ENCODE data around the gene CFLAR.

Gene CFLAR

GRCh38 chr2:201122276-201122675 lies 6.3 kb downstream of the CFLAR start:
- H3K4me2 ChIP-seq (ENCODE audit: low read length), result no peak overlapping the region
- no peak overlapping the region for H3K4me3 ChIP-seq (ENCODE audit: low read length)
- H3K9me3 ChIP-seq (replicated peaks; ENCODE audit: low read length), result no peaks in the 10 kb centered on the region
- peaks cover 10% of the 10 kb centered on the region for H3K36me3 ChIP-seq (ENCODE audit: insufficient read depth, low read length)
- H3K4me1 ChIP-seq (ENCODE audit: control insufficient read depth, insufficient read depth, low read length), result peaks cover 75% of the 10 kb centered on the region
- H3K27me3 ChIP-seq (ENCODE audit: control insufficient read depth, insufficient read depth, low read length), result no peaks in the 10 kb centered on the region
- no peak overlapping the region for H3K9ac ChIP-seq (ENCODE audit: low read depth, low read length)

- Histone ChIP-seq H3K36me3 (ENCODE audit: insufficient read depth, low read length) (peaks cover 11% of the 10 kb centered on the region), H3K27me3 (ENCODE audit: control insufficient read depth, insufficient read depth, low read length) (no peaks in the 10 kb centered on the region), H3K4me2 (ENCODE audit: low read length) (peak overlapping the region; percentile 74), H3K4me1 (ENCODE audit: control insufficient read depth, insufficient read depth, low read length) (peaks cover 96% of the 10 kb centered on the region), H3K9me3 (replicated peaks; ENCODE audit: low read length) (no peaks in the 10 kb centered on the region), H3K9ac (ENCODE audit: low read depth, low read length) (peak overlapping the region; percentile 86), H3K4me3 (ENCODE audit: low read length) (peak overlapping the region; percentile 41)
Observed at GRCh38 chr2:201126308-201127151, 10.6 kb downstream of the CFLAR start.

GRCh38 chr2:201127152-201127511 lies 11.2 kb downstream of the CFLAR start:
- Histone ChIP-seq H3K36me3 (ENCODE audit: insufficient read depth, low read length) (peaks cover 11% of the 10 kb centered on the region), H3K9ac (ENCODE audit: low read depth, low read length) (peak overlapping the region; percentile 86), H3K4me3 (ENCODE audit: low read length) (peak overlapping the region; percentile 41), H3K4me2 (ENCODE audit: low read length) (peak overlapping the region; percentile 74), H3K9me3 (replicated peaks; ENCODE audit: low read length) (no peaks in the 10 kb centered on the region), H3K4me1 (ENCODE audit: control insufficient read depth, insufficient read depth, low read length) (peaks cover 95% of the 10 kb centered on the region), H3K27me3 (ENCODE audit: control insufficient read depth, insufficient read depth, low read length) (no peaks in the 10 kb centered on the region)

- peak overlapping the region; percentile 86 for H3K9ac ChIP-seq (ENCODE audit: low read depth, low read length)
- H3K4me3 ChIP-seq (ENCODE audit: low read length), result peak overlapping the region; percentile 41
- peak overlapping the region; percentile 74 for H3K4me2 ChIP-seq (ENCODE audit: low read length)
- H3K4me1 ChIP-seq (ENCODE audit: control insufficient read depth, insufficient read depth, low read length), result peaks cover 93% of the 10 kb centered on the region
- H3K36me3 ChIP-seq (ENCODE audit: insufficient read depth, low read length), result peaks cover 8% of the 10 kb centered on the region
- H3K27me3 ChIP-seq (ENCODE audit: control insufficient read depth, insufficient read depth, low read length), result no peaks in the 10 kb centered on the region
- H3K9me3 ChIP-seq (replicated peaks; ENCODE audit: low read length), result no peaks in the 10 kb centered on the region
Observed at GRCh38 chr2:201127570-201127969, 11.6 kb downstream of the CFLAR start.

DNA sequence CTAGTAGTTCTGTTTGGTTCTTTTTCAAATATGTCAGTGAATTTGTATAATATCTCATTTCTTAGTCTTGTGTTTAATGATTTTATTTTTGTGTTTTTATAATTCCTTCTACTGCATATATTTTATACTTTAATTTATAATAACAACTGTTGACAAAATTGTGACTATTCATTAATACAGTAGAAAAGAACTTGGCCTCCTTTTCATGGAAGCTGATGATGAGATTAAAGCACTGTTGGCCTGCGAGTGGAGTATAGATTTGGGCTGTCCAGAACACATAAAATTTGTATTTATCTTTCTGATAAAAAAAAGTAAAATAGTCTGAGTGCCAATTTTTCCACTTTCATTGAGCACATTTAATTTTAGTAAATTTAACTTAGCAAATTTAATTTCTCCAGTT lies 12.1 kb downstream of the CFLAR start:
- peaks cover 13% of the 10 kb centered on the region for H3K36me3 ChIP-seq (ENCODE audit: insufficient read depth, low read length)
- peaks cover 93% of the 10 kb centered on the region for H3K4me1 ChIP-seq (ENCODE audit: control insufficient read depth, insufficient read depth, low read length)
- no peaks in the 10 kb centered on the region for H3K27me3 ChIP-seq (ENCODE audit: control insufficient read depth, insufficient read depth, low read length)
- H3K9me3 ChIP-seq (replicated peaks; ENCODE audit: low read length), result no peaks in the 10 kb centered on the region
- no peak overlapping the region for H3K4me3 ChIP-seq (ENCODE audit: low read length)
- peak overlapping the region; percentile 74 for H3K4me2 ChIP-seq (ENCODE audit: low read length)
- peak overlapping the region; percentile 86 for H3K9ac ChIP-seq (ENCODE audit: low read depth, low read length)

DNA sequence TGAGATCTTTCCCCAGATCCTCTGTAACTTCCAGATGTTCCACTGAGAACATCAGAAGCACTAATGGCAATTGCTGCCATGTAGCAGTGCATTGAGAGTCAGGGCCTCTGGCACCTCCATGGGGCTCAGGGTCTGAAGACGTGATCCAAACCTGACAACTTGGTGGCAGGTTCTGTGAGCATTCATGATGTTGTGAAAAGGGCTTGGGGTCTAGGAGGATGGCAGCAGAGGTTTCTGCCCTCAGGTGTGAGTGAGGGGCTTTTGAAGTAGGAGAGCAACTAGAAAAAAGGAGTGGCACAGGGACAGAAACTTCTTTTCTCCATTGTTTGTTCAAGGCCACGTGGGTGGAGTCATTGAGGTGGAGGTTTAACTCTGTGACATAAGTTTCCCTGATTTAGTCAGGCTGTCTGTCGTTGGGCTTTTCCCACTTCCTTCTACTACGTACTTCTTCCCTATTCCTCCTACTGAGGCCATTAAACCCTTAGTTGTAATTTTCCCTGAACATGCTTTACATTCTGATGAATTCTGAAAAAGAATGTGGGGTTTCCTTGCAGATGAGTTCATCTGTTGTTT lies 13.1 kb downstream of the CFLAR start:
- H3K9me3 ChIP-seq (replicated peaks; ENCODE audit: low read length), result no peaks in the 10 kb centered on the region
- peak overlapping the region; percentile 86 for H3K9ac ChIP-seq (ENCODE audit: low read depth, low read length)
- H3K27me3 ChIP-seq (ENCODE audit: control insufficient read depth, insufficient read depth, low read length), result no peaks in the 10 kb centered on the region
- peak overlapping the region; percentile 35 for H3K4me3 ChIP-seq (ENCODE audit: low read length)
- H3K4me2 ChIP-seq (ENCODE audit: low read length), result peak overlapping the region; percentile 63
- peaks cover 86% of the 10 kb centered on the region for H3K4me1 ChIP-seq (ENCODE audit: control insufficient read depth, insufficient read depth, low read length)
- peaks cover 17% of the 10 kb centered on the region for H3K36me3 ChIP-seq (ENCODE audit: insufficient read depth, low read length)

GRCh38 chr2:201130524-201131186 lies 14.7 kb downstream of the CFLAR start:
- Histone ChIP-seq H3K36me3 (ENCODE audit: insufficient read depth, low read length) (peaks cover 25% of the 10 kb centered on the region), H3K4me1 (ENCODE audit: control insufficient read depth, insufficient read depth, low read length) (peaks cover 79% of the 10 kb centered on the region), H3K27me3 (ENCODE audit: control insufficient read depth, insufficient read depth, low read length) (no peaks in the 10 kb centered on the region), H3K4me3 (ENCODE audit: low read length) (peak overlapping the region; percentile 51), H3K9ac (ENCODE audit: low read depth, low read length) (peak overlapping the region; percentile 77), H3K9me3 (replicated peaks; ENCODE audit: low read length) (no peaks in the 10 kb centered on the region), H3K4me2 (ENCODE audit: low read length) (peak overlapping the region; percentile 78)

GRCh38 chr2:201132518-201132917 lies 16.6 kb downstream of the CFLAR start:
- Histone ChIP-seq H3K9ac (ENCODE audit: low read depth, low read length) (peak overlapping the region; percentile 2), H3K4me1 (ENCODE audit: control insufficient read depth, insufficient read depth, low read length) (peaks cover 69% of the 10 kb centered on the region), H3K4me2 (ENCODE audit: low read length) (peak overlapping the region; percentile 4), H3K9me3 (replicated peaks; ENCODE audit: low read length) (no peaks in the 10 kb centered on the region), H3K4me3 (ENCODE audit: low read length) (no peak overlapping the region), H3K27me3 (ENCODE audit: control insufficient read depth, insufficient read depth, low read length) (no peaks in the 10 kb centered on the region), H3K36me3 (ENCODE audit: insufficient read depth, low read length) (peaks cover 42% of the 10 kb centered on the region)

- peaks cover 43% of the 10 kb centered on the region for H3K4me1 ChIP-seq (ENCODE audit: control insufficient read depth, insufficient read depth, low read length)
- H3K36me3 ChIP-seq (ENCODE audit: insufficient read depth, low read length), result peaks cover 65% of the 10 kb centered on the region
- H3K9ac ChIP-seq (ENCODE audit: low read depth, low read length), result peak overlapping the region; percentile 11
Observed at GRCh38 chr2:201135386-201135785, 19.4 kb downstream of the CFLAR start.

GRCh38 chr2:201136889-201137321 lies 20.9 kb downstream of the CFLAR start:
- Histone ChIP-seq H3K9ac (ENCODE audit: low read depth, low read length) (no peak overlapping the region), H3K9me3 (replicated peaks; ENCODE audit: low read length) (no peaks in the 10 kb centered on the region), H3K4me1 (ENCODE audit: control insufficient read depth, insufficient read depth, low read length) (peaks cover 30% of the 10 kb centered on the region), H3K4me2 (ENCODE audit: low read length) (no peak overlapping the region), H3K4me3 (ENCODE audit: low read length) (no peak overlapping the region), H3K36me3 (ENCODE audit: insufficient read depth, low read length) (peaks cover 69% of the 10 kb centered on the region), H3K27me3 (ENCODE audit: control insufficient read depth, insufficient read depth, low read length) (no peaks in the 10 kb centered on the region)

More at GRCh38 chr2:201135386-201135785, 19.4 kb downstream of the CFLAR start:
- Histone ChIP-seq H3K9me3 (replicated peaks; ENCODE audit: low read length) (no peaks in the 10 kb centered on the region), H3K27me3 (ENCODE audit: control insufficient read depth, insufficient read depth, low read length) (no peaks in the 10 kb centered on the region), H3K4me3 (ENCODE audit: low read length) (no peak overlapping the region), H3K4me2 (ENCODE audit: low read length) (no peak overlapping the region)

- no peaks in the 10 kb centered on the region for H3K27me3 ChIP-seq (ENCODE audit: control insufficient read depth, insufficient read depth, low read length)
- H3K9ac ChIP-seq (ENCODE audit: low read depth, low read length), result no peak overlapping the region
- H3K4me1 ChIP-seq (ENCODE audit: control insufficient read depth, insufficient read depth, low read length), result peaks cover 23% of the 10 kb centered on the region
- H3K4me2 ChIP-seq (ENCODE audit: low read length), result no peak overlapping the region
- H3K36me3 ChIP-seq (ENCODE audit: insufficient read depth, low read length), result peaks cover 69% of the 10 kb centered on the region
- no peak overlapping the region for H3K4me3 ChIP-seq (ENCODE audit: low read length)
- H3K9me3 ChIP-seq (replicated peaks; ENCODE audit: low read length), result no peaks in the 10 kb centered on the region
Observed at GRCh38 chr2:201137505-201138400, 21.8 kb downstream of the CFLAR start.

Data from skeletal muscle satellite cell (primary cell).